Measurements from ENCODE around the gene LARP1B.
"Not testable (repeated sequence)": the region's sequence is repeated elsewhere in the genome, so short reads cannot be mapped to it uniquely, and the experiment has no call there.

Gene LARP1B

DNA sequence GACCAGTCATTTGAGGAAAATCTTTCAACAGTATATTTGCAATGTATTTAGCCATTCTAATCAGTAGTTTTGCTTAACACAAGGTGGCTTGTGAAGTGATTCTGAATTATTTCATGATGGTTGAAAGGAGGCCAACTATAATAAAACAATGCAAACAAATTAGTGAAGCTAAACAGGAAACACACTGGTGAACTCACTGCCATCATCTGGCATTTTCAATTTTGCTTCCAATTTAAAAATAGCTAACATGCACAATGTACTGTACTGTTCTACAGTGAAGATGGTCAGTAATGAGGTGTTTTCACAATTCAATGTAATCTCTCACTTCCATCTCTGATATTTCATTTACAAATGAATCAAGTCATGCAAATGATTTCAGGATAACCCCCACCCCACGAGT lies 195.4 kb downstream of the LARP1B start:
- Histone ChIP-seq H2AFZ (ENCODE audit: insufficient read depth, low read length, poor library complexity) (no peak overlapping the region), H3K36me3 (ENCODE audit: control insufficient read depth in 1 of 2, insufficient read depth in 2 of 2, low read length in 2 of 2) (peaks cover 2% of the 10 kb centered on the region in 2 experiments), H3K79me1 (ENCODE audit: low read length) (peaks cover 15% of the 10 kb centered on the region), H2BK12ac (ENCODE audit: low read length) (no peak overlapping the region), H3K27me3 (ENCODE audit: insufficient read depth, low read length) (no peaks in the 10 kb centered on the region), H3K4me3 (ENCODE audit: low read depth, low read length) (no peak overlapping the region), H3K23ac (ENCODE audit: low read length) (no peak overlapping the region), H2BK120ac (ENCODE audit: insufficient read depth, low read length, poor library complexity) (no peak overlapping the region), H4K8ac (ENCODE audit: low read depth, low read length) (no peak overlapping the region), H3K18ac (ENCODE audit: low read length) (no peak overlapping the region), H4K12ac (ENCODE audit: low read depth, low read length) (no peak overlapping the region), H3K4ac (ENCODE audit: low read depth, low read length) (no peak overlapping the region), H3K4me2 (ENCODE audit: low read length) (no peak overlapping the region), H3K14ac (ENCODE audit: low read length) (no peak overlapping the region), H2AK5ac (ENCODE audit: low read length) (no peak overlapping the region), H2BK5ac (ENCODE audit: low read depth, low read length, poor library complexity) (no peak overlapping the region), H4K91ac (ENCODE audit: low read depth, low read length) (no peak overlapping the region), H3K79me2 (ENCODE audit: control insufficient read depth, insufficient read depth, low read length, poor library complexity) (peaks cover 3% of the 10 kb centered on the region), H3K27ac (ENCODE audit: low read depth, low read length) (no peak overlapping the region), H3K9me3 (ENCODE audit: insufficient read depth, low read depth, low read length) (peaks cover 7% of the 10 kb centered on the region), H3K9ac (ENCODE audit: low read length) (no peak overlapping the region), H3K4me1 (ENCODE audit: control insufficient read depth in 1 of 2, insufficient read depth in 2 of 2, low read length in 2 of 2) (peaks cover 6 to 8% of the 10 kb centered on the region in 2 experiments)
- DNase-seq = no peak
- no CpG with 5 or more reads among the region's 1 CpG for WGBS (ENCODE audit: extremely low coverage, insufficient coverage, insufficient read length)

DNA sequence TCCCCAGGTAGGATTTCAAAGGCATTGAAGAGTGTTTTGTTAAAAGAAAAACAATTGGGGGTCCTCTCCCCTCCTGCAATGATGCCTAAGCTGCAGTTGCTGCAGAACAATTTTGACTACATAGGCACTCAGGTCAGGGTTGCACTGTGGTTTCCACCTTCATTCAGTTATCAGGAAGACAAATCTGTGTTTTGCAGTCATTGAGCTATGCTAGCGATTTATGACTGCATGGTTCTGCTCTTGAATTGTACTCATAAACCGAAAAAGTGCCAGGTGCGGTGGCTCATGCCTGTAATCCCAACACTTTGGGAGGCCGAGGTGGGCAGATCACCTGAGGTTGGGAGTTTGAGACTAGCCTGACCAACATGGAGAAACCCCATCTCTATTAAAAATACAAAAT lies 197.1 kb downstream of the LARP1B start:
- DNase-seq = peak; percentile 51 to 84
- Histone ChIP-seq H2BK120ac (ENCODE audit: insufficient read depth, low read length, poor library complexity) (peak overlapping the region; percentile 17), H3K79me1 (ENCODE audit: low read length) (peaks cover 15% of the 10 kb centered on the region), H2BK12ac (ENCODE audit: low read length) (peak overlapping the region; percentile 6), H2BK5ac (ENCODE audit: low read depth, low read length, poor library complexity) (peak overlapping the region; percentile 20)
- WGBS (ENCODE audit: extremely low coverage, insufficient coverage, insufficient read length) = no CpG with 5 or more reads among the region's 4 CpGs
- not testable (repeated sequence) for H3K27me3 ChIP-seq (ENCODE audit: insufficient read depth, low read length); H2AFZ ChIP-seq (ENCODE audit: insufficient read depth, low read length, poor library complexity); H4K8ac ChIP-seq (ENCODE audit: low read depth, low read length); H2AK5ac ChIP-seq (ENCODE audit: low read length); H3K4me2 ChIP-seq (ENCODE audit: low read length); H3K14ac ChIP-seq (ENCODE audit: low read length); H3K9me3 ChIP-seq (ENCODE audit: insufficient read depth, low read depth, low read length); H3K18ac ChIP-seq (ENCODE audit: low read length); H4K91ac ChIP-seq (ENCODE audit: low read depth, low read length); H3K79me2 ChIP-seq (ENCODE audit: control insufficient read depth, insufficient read depth, low read length, poor library complexity); H4K12ac ChIP-seq (ENCODE audit: low read depth, low read length); H3K36me3 ChIP-seq (ENCODE audit: control insufficient read depth in 1 of 2, insufficient read depth in 2 of 2, low read length in 2 of 2); H3K4me1 ChIP-seq (ENCODE audit: control insufficient read depth in 1 of 2, insufficient read depth in 2 of 2, low read length in 2 of 2); H3K4ac ChIP-seq (ENCODE audit: low read depth, low read length); H3K23ac ChIP-seq (ENCODE audit: low read length); H3K4me3 ChIP-seq (ENCODE audit: low read depth, low read length); H3K27ac ChIP-seq (ENCODE audit: low read depth, low read length); H3K9ac ChIP-seq (ENCODE audit: low read length)

- H3K79me2 ChIP-seq (ENCODE audit: control insufficient read depth, insufficient read depth, low read length, poor library complexity); H3K9ac ChIP-seq (ENCODE audit: low read length); H3K4ac ChIP-seq (ENCODE audit: low read depth, low read length); H3K4me2 ChIP-seq (ENCODE audit: low read length); H2BK12ac ChIP-seq (ENCODE audit: low read length); H4K12ac ChIP-seq (ENCODE audit: low read depth, low read length); H3K23ac ChIP-seq (ENCODE audit: low read length); H3K27me3 ChIP-seq (ENCODE audit: insufficient read depth, low read length); H3K36me3 ChIP-seq (ENCODE audit: control insufficient read depth in 1 of 2, insufficient read depth in 2 of 2, low read length in 2 of 2); H2AK5ac ChIP-seq (ENCODE audit: low read length); H3K9me3 ChIP-seq (ENCODE audit: insufficient read depth, low read depth, low read length); H3K4me1 ChIP-seq (ENCODE audit: control insufficient read depth in 1 of 2, insufficient read depth in 2 of 2, low read length in 2 of 2); H3K4me3 ChIP-seq (ENCODE audit: low read depth, low read length); H2AFZ ChIP-seq (ENCODE audit: insufficient read depth, low read length, poor library complexity): not testable (repeated sequence)
- Histone ChIP-seq H3K18ac (ENCODE audit: low read length) (peak overlapping the region; percentile 93), H2BK5ac (ENCODE audit: low read depth, low read length, poor library complexity) (peak overlapping the region; percentile 65), H4K91ac (ENCODE audit: low read depth, low read length) (peak overlapping the region; percentile 83), H2BK120ac (ENCODE audit: insufficient read depth, low read length, poor library complexity) (peak overlapping the region; percentile 60), H3K14ac (ENCODE audit: low read length) (peak overlapping the region; percentile 49), H4K8ac (ENCODE audit: low read depth, low read length) (peak overlapping the region; percentile 31), H3K27ac (ENCODE audit: low read depth, low read length) (peak overlapping the region; percentile 74), H3K79me1 (ENCODE audit: low read length) (peaks cover 15% of the 10 kb centered on the region)
- peak; percentile 8 to 47 for DNase-seq
- no CpG with 5 or more reads among the region's 5 CpGs for WGBS (ENCODE audit: extremely low coverage, insufficient coverage, insufficient read length)
Measured at GRCh38 chr4:128259889-128260288, 198.8 kb downstream of the LARP1B start.
